Heart left ventricle (tissue), 13 donors: ENCODE measurements around the gene PTTG1IP.

ENCODE experiments used
- POLR2A ChIP-seq, 2 donors: fragments of 450-650 bp; IDR thresholded peaks; one replicate each; pipeline ENCODE4 v1.6.1; 2017; ENCODE audit warnings: antibody characterized with exemption in 2 of 2, mild to moderate bottlenecking in 2 of 2, moderate library complexity in 2 of 2
- TF ChIP-seq, protein P1 (sequence below), 12 donors: fragments of 200-600 bp; sonication (generic) in 4 of 12; IDR thresholded peaks; one replicate each; pipeline versions ENCODE4 v1.5.0 to v1.8.0; 2018 to 2022; ENCODE audit warnings: antibody characterized with exemption in 12 of 12, mild to moderate bottlenecking in 5 of 12
- donor health status: ischemic (EF 13 %, LVEDD 7.1; RV severe dilation, severe dysfunction).
- donor health status: DM: no; HTN: yes; CAD: no.
- donor health status: DM: no; HTN: no; CAD: no.
- donor health status: ischemic (EF 25% LVEDD 6.9; RV normal size, moderate dysfunction).
- donor health status: ischemic (EF 25% LVEDD 5.7; RV mildly dilated, moderate dysfunction).
- donor health status: ischemic (EF 35%, LVEDD 5.7; RV mildly dilated, moderate dysfunction).
- donor health status: nonischemic (EF 11% LVEDD 7.7; RV severe dilation, severe dysfunction).
- donor health status: DM: yes; HTN: yes; CAD: no.
- donor health status: PGD.
- donor health status: ischemic (EF 29% LVEDD 5.4; RV normal size, mild dysfunction).
- donor health status: nonischemic (EF 23%, LVEDD 6.1; RV moderate dilation, normal function).

DNA sequence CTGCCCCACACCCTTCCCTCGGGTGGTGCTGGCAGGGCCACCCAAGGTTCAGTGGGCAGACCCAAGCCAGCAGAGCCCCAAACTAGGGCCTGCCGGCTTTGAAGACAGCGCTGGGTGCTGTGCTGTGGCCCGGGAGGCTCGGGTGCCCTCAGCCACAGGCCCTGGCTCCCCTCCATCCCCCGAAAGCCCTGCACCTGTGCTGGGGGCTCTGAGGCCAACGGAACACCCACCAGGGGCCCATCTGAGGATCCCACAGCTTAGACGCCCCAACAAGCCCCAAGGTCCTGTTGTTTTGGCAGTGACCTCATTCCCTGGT lies 38.6 kb upstream of the PTTG1IP start:
- no peak for TF ChIP-seq POLR2A (IDR thresholded peaks at IDR 0.05)
- TF ChIP-seq, protein P1, sequence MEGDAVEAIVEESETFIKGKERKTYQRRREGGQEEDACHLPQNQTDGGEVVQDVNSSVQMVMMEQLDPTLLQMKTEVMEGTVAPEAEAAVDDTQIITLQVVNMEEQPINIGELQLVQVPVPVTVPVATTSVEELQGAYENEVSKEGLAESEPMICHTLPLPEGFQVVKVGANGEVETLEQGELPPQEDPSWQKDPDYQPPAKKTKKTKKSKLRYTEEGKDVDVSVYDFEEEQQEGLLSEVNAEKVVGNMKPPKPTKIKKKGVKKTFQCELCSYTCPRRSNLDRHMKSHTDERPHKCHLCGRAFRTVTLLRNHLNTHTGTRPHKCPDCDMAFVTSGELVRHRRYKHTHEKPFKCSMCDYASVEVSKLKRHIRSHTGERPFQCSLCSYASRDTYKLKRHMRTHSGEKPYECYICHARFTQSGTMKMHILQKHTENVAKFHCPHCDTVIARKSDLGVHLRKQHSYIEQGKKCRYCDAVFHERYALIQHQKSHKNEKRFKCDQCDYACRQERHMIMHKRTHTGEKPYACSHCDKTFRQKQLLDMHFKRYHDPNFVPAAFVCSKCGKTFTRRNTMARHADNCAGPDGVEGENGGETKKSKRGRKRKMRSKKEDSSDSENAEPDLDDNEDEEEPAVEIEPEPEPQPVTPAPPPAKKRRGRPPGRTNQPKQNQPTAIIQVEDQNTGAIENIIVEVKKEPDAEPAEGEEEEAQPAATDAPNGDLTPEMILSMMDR (IDR thresholded peaks at IDR 0.05): no peak
